ENCODE results near the gene TTYH3. TPM values are rescaled to one million over a fixed set of nuclear protein-coding genes. Genes with fewer than 3 reads are reported as not detected.
"Not testable (repeated sequence)": the region's sequence is repeated elsewhere in the genome, so short reads cannot be mapped to it uniquely, and the experiment has no call there.

TTYH3 gene
- total and polyA plus RNA-seq, 2 experiments from 2014 or later = 46.3 to 108 TPM

DNA sequence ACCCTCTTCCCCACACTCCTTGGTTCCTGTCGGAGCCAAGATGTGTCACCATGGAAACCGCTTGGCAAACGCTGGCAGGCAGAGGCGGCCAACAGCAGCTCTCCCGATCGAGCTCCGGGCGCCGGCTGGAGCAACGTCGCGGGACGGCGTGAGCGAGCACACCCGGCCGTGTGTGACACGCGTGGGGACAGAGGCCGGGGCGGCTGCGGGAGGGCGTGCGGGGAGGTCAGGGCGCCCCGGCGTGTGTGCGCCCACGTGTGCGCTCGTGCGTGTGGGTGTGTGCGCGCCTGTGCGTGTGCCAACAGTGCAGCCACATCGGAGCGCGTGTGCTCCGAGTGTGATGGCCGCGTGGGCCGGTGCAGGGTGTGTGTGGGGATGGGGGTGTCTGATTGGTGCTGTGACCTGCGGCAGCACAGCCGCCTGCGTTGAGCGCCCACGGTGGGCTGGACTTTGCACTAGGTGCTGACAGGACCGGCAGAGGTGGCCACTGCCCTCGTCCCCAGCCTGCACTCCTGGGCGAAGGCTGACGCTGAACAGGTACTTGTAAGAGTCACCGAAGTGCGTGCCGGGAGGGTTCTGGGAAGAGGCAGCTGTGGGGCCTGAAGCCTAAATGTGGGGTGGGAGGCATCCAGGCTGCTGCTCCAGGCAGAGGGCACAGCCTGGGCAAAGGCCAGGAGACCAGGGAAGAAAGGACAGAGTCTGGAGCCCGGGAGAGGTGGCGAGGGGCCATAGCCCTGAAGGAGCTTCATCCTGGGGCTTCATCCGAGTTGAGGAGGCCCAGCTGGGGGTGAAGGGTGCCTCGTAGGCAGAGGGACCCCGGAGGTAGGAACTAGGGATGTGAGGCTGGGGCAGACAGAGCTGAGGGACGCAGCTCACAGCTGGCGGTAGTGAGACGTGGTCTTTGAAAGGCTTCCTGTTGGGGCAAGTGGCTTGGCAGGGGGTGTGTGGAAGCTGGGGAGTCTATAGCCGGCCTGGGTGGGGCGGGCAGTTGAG is 47.6 kb downstream of the TTYH3 start:
- H3K79me2 ChIP-seq; H3K4me1 ChIP-seq (ENCODE audit: insufficient read depth); H3K4me3 ChIP-seq; H2AFZ ChIP-seq; H3K9me2 ChIP-seq (replicated peaks; ENCODE audit: insufficient read depth); H3K36me3 ChIP-seq (replicated peaks; ENCODE audit: insufficient read depth, low read depth); H3K27me3 ChIP-seq; H3K9me3 ChIP-seq (ENCODE audit: low read depth); H3K27ac ChIP-seq; H3K4me2 ChIP-seq; H4K20me1 ChIP-seq (ENCODE audit: insufficient read depth, poor library complexity, severe bottlenecking); DNase-seq (ENCODE audit: low spot score): not testable (repeated sequence)
- 87% methylated on average over 32 of the region's 64 CpGs for WGBS (ENCODE audit: low lambda C conversion rate, missing lambda C conversion rate)

GRCh38 chr7:2680256-2680655 is 48.5 kb downstream of the TTYH3 start:
- no peak for DNase-seq (ENCODE audit: low spot score)
- H3K9me3 ChIP-seq (ENCODE audit: low read depth) = no peaks in the 10 kb centered on the region
- no peaks in the 10 kb centered on the region for H3K4me1 ChIP-seq (ENCODE audit: insufficient read depth)
- no peak overlapping the region for H3K27ac ChIP-seq
- no peaks in the 10 kb centered on the region for H3K27me3 ChIP-seq
- H3K9me2 ChIP-seq (replicated peaks; ENCODE audit: insufficient read depth) = no peaks in the 10 kb centered on the region
- no peak overlapping the region for H2AFZ ChIP-seq
- 91% methylated on average over 13 of the region's 13 CpGs for WGBS (ENCODE audit: low lambda C conversion rate, missing lambda C conversion rate)
- H3K79me2 ChIP-seq = no peaks in the 10 kb centered on the region
- no peaks in the 10 kb centered on the region for H4K20me1 ChIP-seq (ENCODE audit: insufficient read depth, poor library complexity, severe bottlenecking)
- H3K36me3 ChIP-seq (replicated peaks; ENCODE audit: insufficient read depth, low read depth) = no peaks in the 10 kb centered on the region
- H3K4me3 ChIP-seq = no peak overlapping the region
- no peak overlapping the region for H3K4me2 ChIP-seq
- TF ChIP-seq EZH2phosphoT487 (IDR thresholded peaks at IDR 0.05; ENCODE audit: low read depth, severe bottlenecking, unreplicated experiment) = no peak
- no peak for TF ChIP-seq CTCF (IDR thresholded peaks at IDR 0.05; ENCODE audit: poor library complexity)
- no peak for TF ChIP-seq EZH2 (IDR thresholded peaks at IDR 0.05; ENCODE audit: borderline replicate concordance)

DNA sequence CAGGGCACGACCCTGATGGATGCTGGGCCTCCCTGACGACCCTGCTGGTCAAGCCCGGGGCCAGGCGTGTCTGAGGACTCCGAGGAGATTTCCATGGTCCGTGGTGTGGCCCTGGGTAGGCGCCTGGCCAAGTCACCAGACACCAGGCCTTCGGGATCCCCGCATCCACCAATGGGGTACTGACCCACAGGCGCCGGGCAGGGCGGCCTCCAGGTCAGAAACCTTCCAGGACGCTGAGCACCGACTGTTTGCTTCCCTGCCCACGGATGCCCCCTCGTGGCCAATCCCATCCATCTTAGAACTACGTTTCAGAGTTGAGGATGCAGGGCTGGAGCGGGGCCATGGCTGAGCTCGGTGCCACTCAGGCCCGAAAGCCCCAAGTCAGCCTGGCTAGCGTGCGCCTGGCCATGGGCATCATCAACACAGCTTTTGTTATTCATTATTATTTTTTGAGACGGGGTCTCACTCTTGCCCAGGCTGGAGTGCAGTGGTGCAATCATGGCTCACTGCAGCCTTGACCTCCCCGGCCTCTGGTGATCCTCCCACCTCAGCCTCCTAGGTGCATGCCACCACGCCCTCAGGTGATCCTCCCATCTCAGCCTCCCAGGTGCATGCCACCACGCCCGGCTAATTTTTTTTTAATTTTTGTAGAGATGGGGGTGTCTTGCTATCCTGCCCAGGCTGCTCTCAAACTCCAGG is 49.2 kb downstream of the TTYH3 start:
- TF ChIP-seq EZH2phosphoT487 (IDR thresholded peaks at IDR 0.05; ENCODE audit: low read depth, severe bottlenecking, unreplicated experiment) (no peak), CTCF (IDR thresholded peaks at IDR 0.05; ENCODE audit: poor library complexity) (peak; percentile 66)
- Histone ChIP-seq H3K27me3 (peaks cover 1% of the 10 kb centered on the region), H3K4me3 (no peak overlapping the region), H2AFZ (no peak overlapping the region), H3K27ac (no peak overlapping the region), H3K36me3 (replicated peaks; ENCODE audit: insufficient read depth, low read depth) (no peaks in the 10 kb centered on the region), H3K79me2 (no peaks in the 10 kb centered on the region), H3K9me2 (replicated peaks; ENCODE audit: insufficient read depth) (no peaks in the 10 kb centered on the region), H3K4me2 (no peak overlapping the region), H3K4me1 (ENCODE audit: insufficient read depth) (no peaks in the 10 kb centered on the region), H3K9me3 (ENCODE audit: low read depth) (no peaks in the 10 kb centered on the region), H4K20me1 (ENCODE audit: insufficient read depth, poor library complexity, severe bottlenecking) (no peaks in the 10 kb centered on the region)
- WGBS (ENCODE audit: low lambda C conversion rate, missing lambda C conversion rate) = 57% methylated on average over 27 of the region's 27 CpGs
- peak; percentile 87 for DNase-seq (ENCODE audit: low spot score)

Data from hepatocyte (in vitro differentiated cells).